Subcutaneous adipose tissue (tissue), 4 donors: ENCODE measurements around the gene RRP8. TPM values are rescaled to one million over a fixed set of nuclear protein-coding genes. Genes with fewer than 3 reads are reported as not detected.

Experiments
- CTCF ChIP-seq: fragments of 450-650 bp; IDR thresholded peaks from one replicate; pipeline ENCODE4 v1.5.1; 2016; ENCODE audit warnings: low read depth, mild to moderate bottlenecking, control low read depth, antibody characterized with exemption, moderate library complexity
- total RNA-seq, 4 donors: library from RNA; depleted of rRNA; stranded (reverse); fragments of >200 nt; gene quantifications; one replicate each; pipeline ENCODE4 v1.1.0, GENCODE V29; 2016

RRP8 gene
- total RNA-seq, 4 donors from 2014 or later = 8.8 to 15.4 (median 9.8) TPM

GRCh38 chr11:6568191-6568918 lies 35.1 kb downstream of the RRP8 start:
- no peak for TF ChIP-seq CTCF

DNA sequence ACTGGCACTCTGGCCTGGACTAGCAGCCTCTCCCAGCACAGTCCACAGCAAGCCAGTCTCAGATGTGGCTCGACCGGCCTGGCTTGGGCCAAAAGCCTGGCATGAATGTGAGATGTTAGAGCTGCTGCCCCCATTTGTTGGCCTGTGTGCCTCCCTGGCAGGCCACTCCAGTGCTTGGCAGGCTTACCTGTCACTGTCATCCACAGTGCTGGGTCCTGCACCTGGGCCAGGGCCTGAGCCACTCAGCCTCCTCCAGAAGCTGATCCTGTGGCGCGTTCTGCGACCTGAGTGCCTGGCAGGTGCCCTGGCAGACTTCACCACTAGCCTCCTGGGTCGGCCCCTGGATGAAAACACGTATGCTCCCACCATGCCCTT lies 36.1 kb downstream of the RRP8 start:
- TF ChIP-seq CTCF = no peak

GRCh38 chr11:6566704-6567370 lies 36.6 kb downstream of the RRP8 start:
- no peak for TF ChIP-seq CTCF

DNA sequence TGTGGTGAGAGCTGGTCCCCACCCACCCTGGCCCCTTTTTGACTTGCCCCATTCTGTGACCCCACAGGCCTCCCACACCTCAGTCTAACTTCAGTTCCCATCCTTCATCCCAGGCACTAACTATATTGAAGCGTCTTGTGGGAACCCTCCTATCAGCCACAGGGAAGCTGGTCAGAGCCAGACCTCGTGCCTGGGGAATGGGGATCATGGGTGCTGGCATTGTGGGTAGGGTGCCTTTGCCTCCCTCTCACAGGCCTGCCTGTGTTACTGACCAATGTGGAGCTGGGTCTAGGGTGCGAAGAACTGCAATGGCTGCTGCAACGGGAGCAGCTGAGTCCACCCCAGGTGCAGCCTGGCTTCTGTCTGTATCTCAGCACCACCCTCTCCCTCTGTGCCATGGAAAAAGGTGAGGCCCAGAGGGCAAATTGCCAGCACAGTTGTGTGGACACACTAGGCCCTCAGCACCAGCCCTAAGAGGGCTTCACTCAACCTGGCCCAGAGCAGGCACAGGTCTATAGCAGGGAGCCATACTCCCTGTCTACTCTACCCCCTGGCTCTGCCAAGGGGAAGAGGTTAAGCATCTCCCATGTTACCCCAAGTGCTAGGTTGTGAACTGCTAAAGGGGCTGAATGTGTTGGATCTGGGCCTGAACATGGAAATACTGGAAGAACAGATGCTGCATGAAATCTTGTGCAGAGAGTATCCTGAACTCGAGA lies 37.3 kb downstream of the RRP8 start:
- no peak for TF ChIP-seq CTCF

DNA sequence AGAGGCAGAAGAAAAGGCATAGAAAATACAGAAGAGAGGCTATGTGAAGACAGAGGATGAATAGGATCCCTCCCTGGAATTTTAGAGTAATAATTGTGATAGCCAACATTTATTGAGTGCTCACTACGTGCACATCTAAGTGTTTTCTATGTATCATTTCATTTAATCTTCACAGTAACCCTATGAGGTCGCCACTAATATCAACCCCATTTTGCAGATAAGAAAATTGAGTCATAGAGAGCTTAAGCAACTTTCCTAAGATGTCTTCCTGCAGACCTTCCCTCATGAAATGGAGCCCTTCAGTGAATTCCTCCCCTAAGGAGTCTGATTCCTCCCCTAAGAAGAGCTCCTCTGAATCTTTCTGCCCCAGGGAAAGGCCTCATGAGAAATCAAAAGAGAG lies 38.1 kb downstream of the RRP8 start:
- TF ChIP-seq CTCF = no peak

DNA sequence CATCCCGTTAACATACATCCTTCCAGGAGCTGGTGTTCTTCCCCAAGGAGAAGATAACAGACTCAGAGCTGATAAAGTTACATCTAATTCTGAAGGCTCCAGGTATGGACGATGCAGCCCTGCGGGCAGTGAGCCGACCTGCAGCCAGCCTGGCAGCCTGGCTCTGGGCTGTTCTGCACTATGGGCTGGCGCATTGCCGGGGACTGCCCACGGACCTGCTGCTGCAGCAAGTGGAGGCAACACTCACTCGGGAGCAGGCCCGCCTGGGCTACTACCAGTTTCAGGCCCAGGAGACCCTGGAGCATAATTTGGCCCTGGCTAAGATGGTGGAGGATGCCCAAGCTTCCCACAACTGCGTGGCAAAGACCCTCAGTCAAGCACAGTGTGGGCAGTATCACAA lies 39.7 kb downstream of the RRP8 start:
- no peak for TF ChIP-seq CTCF

GRCh38 chr11:6563121-6563619 lies 40.2 kb downstream of the RRP8 start:
- no peak for TF ChIP-seq CTCF
